ENCODE results near the gene APOE. TPM values are rescaled to one million over a fixed set of nuclear protein-coding genes. Genes with fewer than 3 reads are reported as not detected.
"Not testable (repeated sequence)": the region's sequence is repeated elsewhere in the genome, so short reads cannot be mapped to it uniquely, and the experiment has no call there.

The APOE gene
- total RNA-seq = 93.9 TPM

GRCh38 chr19:44905437-44906160, at the start of gene APOE:
APOE (plus strand) TSS chr19:44905796; CDS start chr19:44906625, 829 bp downstream.
- peaks cover 13 to 18% (median 17%) of the 10 kb centered on the region in 3 donors for H3K36me3 ChIP-seq (ENCODE audit: control insufficient read depth in 3 of 3, insufficient read depth in 3 of 3, low read length in 3 of 3)
- H3K4me1 ChIP-seq (ENCODE audit: control insufficient read depth in 3 of 3, insufficient read depth in 3 of 3, low read length in 3 of 3) = peaks cover 7 to 9% (median 8%) of the 10 kb centered on the region in 3 donors
- peak within 1 kb of the TSS in 2 of 3 donors; percentile 40 to 48 for H3K4me3 ChIP-seq (ENCODE audit: low read length in 3 of 3)
- H3K27me3 ChIP-seq (ENCODE audit: control insufficient read depth in 3 of 3, insufficient read depth in 3 of 3, low read length in 3 of 3) = peaks cover 20 to 31% (median 21%) of the 10 kb centered on the region in 3 donors
- H3K9me3 ChIP-seq (ENCODE audit: control insufficient read depth in 3 of 3, low read length in 3 of 3) = no peaks in the 10 kb centered on the region
- peak within 1 kb of the TSS; percentile 12 for H3K27ac ChIP-seq (ENCODE audit: low read depth, low read length)
- peak within 1 kb of the TSS in 2 of 3 donors; percentile 14 to 16 for H3K9ac ChIP-seq (ENCODE audit: low read depth in 1 of 3, low read length in 3 of 3)

- no peak overlapping the region for H3K4me3 ChIP-seq (ENCODE audit: low read length in 3 of 3)
- no peak overlapping the region for H3K9ac ChIP-seq (ENCODE audit: low read depth in 1 of 3, low read length in 3 of 3)
- H3K36me3 ChIP-seq (ENCODE audit: control insufficient read depth in 3 of 3, insufficient read depth in 3 of 3, low read length in 3 of 3) = peaks cover 0 to 2% (median 0%) of the 10 kb centered on the region in 3 donors
- peaks cover 3 to 10% (median 4%) of the 10 kb centered on the region in 3 donors for H3K4me1 ChIP-seq (ENCODE audit: control insufficient read depth in 3 of 3, insufficient read depth in 3 of 3, low read length in 3 of 3)
- H3K27ac ChIP-seq (ENCODE audit: low read depth, low read length) = peak overlapping the region; percentile 7
- no peaks in the 10 kb centered on the region for H3K9me3 ChIP-seq (ENCODE audit: control insufficient read depth in 3 of 3, low read length in 3 of 3)
- H3K27me3 ChIP-seq (ENCODE audit: control insufficient read depth in 3 of 3, insufficient read depth in 3 of 3, low read length in 3 of 3) = no peaks in the 10 kb centered on the region
These were observed 49.0 kb upstream of the APOE start for GRCh38 chr19:44856421-44857083.

- H3K27ac ChIP-seq (ENCODE audit: low read depth, low read length) = no peak overlapping the region
- H3K9me3 ChIP-seq (ENCODE audit: control insufficient read depth in 3 of 3, low read length in 3 of 3) = no peaks in the 10 kb centered on the region
- H3K4me3 ChIP-seq (ENCODE audit: low read length in 3 of 3) = no peak overlapping the region
- H3K27me3 ChIP-seq (ENCODE audit: control insufficient read depth in 3 of 3, insufficient read depth in 3 of 3, low read length in 3 of 3) = no peaks in the 10 kb centered on the region
- peaks cover 3 to 10% (median 4%) of the 10 kb centered on the region in 3 donors for H3K4me1 ChIP-seq (ENCODE audit: control insufficient read depth in 3 of 3, insufficient read depth in 3 of 3, low read length in 3 of 3)
- no peak overlapping the region for H3K9ac ChIP-seq (ENCODE audit: low read depth in 1 of 3, low read length in 3 of 3)
- H3K36me3 ChIP-seq (ENCODE audit: control insufficient read depth in 3 of 3, insufficient read depth in 3 of 3, low read length in 3 of 3) = peaks cover 0 to 2% (median 0%) of the 10 kb centered on the region in 3 donors
These were observed 47.8 kb upstream of the APOE start for GRCh38 chr19:44857837-44858236.

- H3K27ac ChIP-seq (ENCODE audit: low read depth, low read length); H3K9ac ChIP-seq (ENCODE audit: low read depth in 1 of 3, low read length in 3 of 3); H3K27me3 ChIP-seq (ENCODE audit: control insufficient read depth in 3 of 3, insufficient read depth in 3 of 3, low read length in 3 of 3); H3K4me1 ChIP-seq (ENCODE audit: control insufficient read depth in 3 of 3, insufficient read depth in 3 of 3, low read length in 3 of 3); H3K36me3 ChIP-seq (ENCODE audit: control insufficient read depth in 3 of 3, insufficient read depth in 3 of 3, low read length in 3 of 3); H3K9me3 ChIP-seq (ENCODE audit: control insufficient read depth in 3 of 3, low read length in 3 of 3); H3K4me3 ChIP-seq (ENCODE audit: low read length in 3 of 3): not testable (repeated sequence)
These were observed 44.0 kb upstream of the APOE start for GRCh38 chr19:44861576-44861975.

- Histone ChIP-seq H3K4me3 (ENCODE audit: low read length in 3 of 3) (no peak overlapping the region), H3K27ac (ENCODE audit: low read depth, low read length) (no peak overlapping the region), H3K9ac (ENCODE audit: low read depth in 1 of 3, low read length in 3 of 3) (no peak overlapping the region), H3K36me3 (ENCODE audit: control insufficient read depth in 3 of 3, insufficient read depth in 3 of 3, low read length in 3 of 3) (peaks cover 5 to 11% (median 11%) of the 10 kb centered on the region in 3 donors), H3K4me1 (ENCODE audit: control insufficient read depth in 3 of 3, insufficient read depth in 3 of 3, low read length in 3 of 3) (peaks cover 4 to 7% (median 4%) of the 10 kb centered on the region in 3 donors), H3K27me3 (ENCODE audit: control insufficient read depth in 3 of 3, insufficient read depth in 3 of 3, low read length in 3 of 3) (no peaks in the 10 kb centered on the region), H3K9me3 (ENCODE audit: control insufficient read depth in 3 of 3, low read length in 3 of 3) (no peaks in the 10 kb centered on the region)
These were observed 41.6 kb upstream of the APOE start for GRCh38 chr19:44863990-44864389.

- peaks cover 5 to 11% (median 11%) of the 10 kb centered on the region in 3 donors for H3K36me3 ChIP-seq (ENCODE audit: control insufficient read depth in 3 of 3, insufficient read depth in 3 of 3, low read length in 3 of 3)
These were observed 40.3 kb upstream of the APOE start for GRCh38 chr19:44865196-44865767.

GRCh38 chr19:44866664-44867063, 38.9 kb upstream of the APOE start:
- Histone ChIP-seq H3K9me3 (ENCODE audit: control insufficient read depth in 3 of 3, low read length in 3 of 3) (no peaks in the 10 kb centered on the region), H3K36me3 (ENCODE audit: control insufficient read depth in 3 of 3, insufficient read depth in 3 of 3, low read length in 3 of 3) (peaks cover 5 to 15% (median 11%) of the 10 kb centered on the region in 3 donors), H3K27ac (ENCODE audit: low read depth, low read length) (no peak overlapping the region), H3K27me3 (ENCODE audit: control insufficient read depth in 3 of 3, insufficient read depth in 3 of 3, low read length in 3 of 3) (no peaks in the 10 kb centered on the region), H3K4me3 (ENCODE audit: low read length in 3 of 3) (no peak overlapping the region), H3K4me1 (ENCODE audit: control insufficient read depth in 3 of 3, insufficient read depth in 3 of 3, low read length in 3 of 3) (peaks cover 11 to 12% (median 11%) of the 10 kb centered on the region in 3 donors), H3K9ac (ENCODE audit: low read depth in 1 of 3, low read length in 3 of 3) (no peak overlapping the region)

More at GRCh38 chr19:44865196-44865767, 40.3 kb upstream of the APOE start:
- Histone ChIP-seq H3K9ac (ENCODE audit: low read depth in 1 of 3, low read length in 3 of 3) (no peak overlapping the region), H3K27ac (ENCODE audit: low read depth, low read length) (no peak overlapping the region), H3K27me3 (ENCODE audit: control insufficient read depth in 3 of 3, insufficient read depth in 3 of 3, low read length in 3 of 3) (no peaks in the 10 kb centered on the region), H3K4me1 (ENCODE audit: control insufficient read depth in 3 of 3, insufficient read depth in 3 of 3, low read length in 3 of 3) (peaks cover 11% of the 10 kb centered on the region in 3 donors), H3K4me3 (ENCODE audit: low read length in 3 of 3) (no peak overlapping the region), H3K9me3 (ENCODE audit: control insufficient read depth in 3 of 3, low read length in 3 of 3) (no peaks in the 10 kb centered on the region)

GRCh38 chr19:44867578-44867977, 38.0 kb upstream of the APOE start:
- Histone ChIP-seq H3K36me3 (ENCODE audit: control insufficient read depth in 3 of 3, insufficient read depth in 3 of 3, low read length in 3 of 3) (peaks cover 13 to 22% (median 14%) of the 10 kb centered on the region in 3 donors), H3K9me3 (ENCODE audit: control insufficient read depth in 3 of 3, low read length in 3 of 3) (no peaks in the 10 kb centered on the region), H3K27ac (ENCODE audit: low read depth, low read length) (peak overlapping the region; percentile 25), H3K27me3 (ENCODE audit: control insufficient read depth in 3 of 3, insufficient read depth in 3 of 3, low read length in 3 of 3) (no peaks in the 10 kb centered on the region), H3K4me3 (ENCODE audit: low read length in 3 of 3) (no peak overlapping the region), H3K9ac (ENCODE audit: low read depth in 1 of 3, low read length in 3 of 3) (no peak overlapping the region), H3K4me1 (ENCODE audit: control insufficient read depth in 3 of 3, insufficient read depth in 3 of 3, low read length in 3 of 3) (peaks cover 11 to 16% (median 12%) of the 10 kb centered on the region in 3 donors)

- peak overlapping the region; percentile 64 for H3K27ac ChIP-seq (ENCODE audit: low read depth, low read length)
- no peaks in the 10 kb centered on the region for H3K9me3 ChIP-seq (ENCODE audit: control insufficient read depth in 3 of 3, low read length in 3 of 3)
- H3K4me3 ChIP-seq (ENCODE audit: low read length in 3 of 3) = no peak overlapping the region
- H3K9ac ChIP-seq (ENCODE audit: low read depth in 1 of 3, low read length in 3 of 3) = no peak overlapping the region
- H3K4me1 ChIP-seq (ENCODE audit: control insufficient read depth in 3 of 3, insufficient read depth in 3 of 3, low read length in 3 of 3) = peaks cover 11 to 16% (median 13%) of the 10 kb centered on the region in 3 donors
- no peaks in the 10 kb centered on the region for H3K27me3 ChIP-seq (ENCODE audit: control insufficient read depth in 3 of 3, insufficient read depth in 3 of 3, low read length in 3 of 3)
- H3K36me3 ChIP-seq (ENCODE audit: control insufficient read depth in 3 of 3, insufficient read depth in 3 of 3, low read length in 3 of 3) = peaks cover 24 to 39% (median 32%) of the 10 kb centered on the region in 3 donors
These were observed 35.7 kb upstream of the APOE start for GRCh38 chr19:44869733-44870470.

Measured in skeletal muscle tissue (tissue), 4 donors.